ENCODE results near the gene TRIM44.
"Not testable (repeated sequence)": the region's sequence is repeated elsewhere in the genome, so short reads cannot be mapped to it uniquely, and the experiment has no call there.

TRIM44 gene

DNA sequence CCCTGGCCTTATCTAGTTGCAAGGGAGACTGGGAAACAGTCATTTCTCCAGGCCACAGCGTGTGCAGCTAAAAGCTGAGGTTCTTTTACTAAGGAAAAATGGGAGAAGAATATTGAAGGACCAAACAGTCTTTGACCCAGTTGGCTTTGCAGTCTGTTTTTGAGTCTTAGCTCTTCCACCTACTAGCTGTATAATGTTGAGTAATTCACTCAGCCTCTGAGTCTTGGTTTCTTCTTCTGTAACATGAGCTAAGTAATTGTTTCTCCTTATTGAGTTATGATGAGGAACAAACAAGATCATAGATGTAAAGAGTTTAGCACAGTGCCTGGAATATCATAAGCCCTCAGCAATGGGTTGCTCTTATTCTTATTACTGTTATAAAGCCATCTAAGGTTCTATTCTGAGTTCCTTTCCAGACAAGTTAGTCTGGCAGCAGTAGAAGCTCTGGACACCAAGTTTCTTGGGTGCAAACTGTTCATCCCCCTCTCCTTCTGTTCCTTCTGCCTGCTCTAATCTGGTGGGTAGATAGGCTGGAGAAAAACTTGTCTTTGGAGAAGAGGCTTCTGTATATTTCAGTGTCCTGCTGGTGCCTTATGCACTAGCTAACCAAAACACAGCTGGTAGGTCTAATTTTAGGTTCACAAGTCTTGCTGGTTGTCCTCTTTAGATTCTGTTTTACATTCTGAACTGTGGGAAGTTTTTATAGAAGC, 13.5 kb downstream of the TRIM44 start:
- DNase-seq = peak; percentile 16

DNA sequence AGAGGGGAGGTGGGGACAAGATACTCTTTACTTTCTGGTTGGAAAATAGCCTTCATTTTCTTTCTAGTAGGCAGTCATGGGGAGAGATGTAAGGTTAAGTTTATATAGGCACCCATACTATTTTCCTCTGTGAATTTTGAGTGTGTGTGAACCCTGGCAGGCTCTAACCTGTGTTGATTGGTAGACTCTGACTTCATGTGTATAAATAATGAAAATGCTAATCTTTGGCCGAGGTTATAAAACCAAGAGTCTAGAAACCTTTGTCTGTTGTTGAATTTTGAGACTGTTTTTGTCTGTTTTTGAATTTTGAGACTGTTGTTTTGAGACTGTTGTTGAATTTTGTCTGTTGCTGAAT, 14.0 kb downstream of the TRIM44 start:
- DNase-seq = no peak

GRCh38 chr11:35677904-35678303, 15.3 kb downstream of the TRIM44 start:
- DNase-seq = no peak

DNA sequence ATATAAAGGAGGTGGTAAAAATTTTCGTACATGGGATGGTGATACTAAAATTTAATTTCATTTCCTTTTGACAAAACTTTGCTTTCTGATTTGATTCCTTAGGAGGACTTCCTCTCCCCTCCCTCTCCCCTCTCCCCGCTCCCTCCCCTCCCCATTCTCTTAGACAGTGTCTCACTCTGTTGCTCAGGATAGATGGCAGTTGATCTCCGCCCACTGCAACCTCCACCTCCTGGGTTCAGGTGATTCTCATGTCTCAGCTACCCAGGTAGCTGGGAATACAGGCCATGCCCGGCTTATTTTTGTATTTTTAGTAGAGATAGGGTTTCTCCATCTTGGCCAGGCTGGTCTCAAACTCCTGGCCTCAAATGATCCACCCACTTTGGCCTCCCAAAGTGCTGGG, 15.9 kb downstream of the TRIM44 start:
- DNase-seq = no peak

- DNase-seq = no peak
These were observed 16.4 kb downstream of the TRIM44 start for GRCh38 chr11:35678975-35679374.

GRCh38 chr11:35680506-35680905, 17.9 kb downstream of the TRIM44 start:
- DNase-seq = no peak

DNA sequence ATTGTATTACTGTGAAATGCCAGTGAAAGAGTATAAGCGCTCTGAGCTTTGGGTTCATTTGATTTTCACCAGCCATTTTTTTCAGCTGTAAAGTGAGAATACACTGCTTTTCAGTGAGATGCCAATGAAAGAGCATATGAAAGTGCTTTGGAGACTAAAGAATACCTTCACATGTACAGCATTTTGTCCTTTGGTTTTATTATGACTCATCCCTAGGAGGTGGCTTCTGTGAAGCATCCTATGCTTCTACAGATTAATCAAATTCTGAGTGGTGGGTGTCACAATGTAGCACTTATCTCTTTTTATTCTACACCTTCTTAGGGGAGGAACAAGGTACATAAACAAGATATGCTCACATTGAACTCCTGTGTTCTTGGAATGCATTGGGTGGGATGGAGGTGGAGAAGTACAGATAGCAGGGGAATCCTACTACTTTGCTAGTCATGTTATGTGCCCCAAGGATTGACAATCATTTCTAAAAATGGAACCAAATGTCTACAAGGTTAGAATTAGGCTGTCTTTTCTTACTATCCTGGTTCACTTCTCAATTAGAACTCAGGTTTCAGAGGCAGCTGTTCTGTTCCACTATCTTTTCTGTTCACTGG, 18.7 kb downstream of the TRIM44 start:
- DNase-seq = no peak

- DNase-seq = no peak
These were observed 19.9 kb downstream of the TRIM44 start for GRCh38 chr11:35682230-35683173.

DNA sequence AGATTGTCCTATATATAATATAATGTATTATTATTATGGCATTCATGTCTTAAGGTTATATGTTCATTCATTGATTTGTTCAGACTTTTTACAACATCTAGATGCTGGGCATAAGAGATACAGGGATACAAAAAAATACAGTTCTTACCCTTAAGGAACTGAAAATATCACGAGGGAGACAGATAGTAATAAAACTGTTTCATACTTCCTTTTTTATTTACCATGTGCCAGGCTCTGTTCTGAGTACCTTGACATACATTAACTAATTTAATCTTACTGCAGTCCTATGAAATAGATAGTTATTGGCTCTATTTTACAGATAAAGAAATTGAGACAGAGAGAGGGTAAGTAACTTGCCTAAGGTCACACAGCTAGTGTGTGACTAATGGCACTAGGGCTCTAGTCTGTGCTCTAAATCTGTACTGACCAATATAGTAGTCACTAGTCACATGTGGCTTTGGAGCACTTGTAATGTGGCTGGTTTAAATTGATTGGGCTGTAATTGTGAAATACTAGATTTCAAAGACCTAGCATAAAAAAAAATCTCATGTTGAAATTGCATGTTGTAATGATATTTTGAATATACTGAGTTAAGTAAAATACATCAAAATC, 21.3 kb downstream of the TRIM44 start:
- no peak for DNase-seq

GRCh38 chr11:35688023-35688422, 25.4 kb downstream of the TRIM44 start:
- DNase-seq = no peak

- no peak for DNase-seq
These were observed 26.8 kb downstream of the TRIM44 start for GRCh38 chr11:35689081-35689996.

DNA sequence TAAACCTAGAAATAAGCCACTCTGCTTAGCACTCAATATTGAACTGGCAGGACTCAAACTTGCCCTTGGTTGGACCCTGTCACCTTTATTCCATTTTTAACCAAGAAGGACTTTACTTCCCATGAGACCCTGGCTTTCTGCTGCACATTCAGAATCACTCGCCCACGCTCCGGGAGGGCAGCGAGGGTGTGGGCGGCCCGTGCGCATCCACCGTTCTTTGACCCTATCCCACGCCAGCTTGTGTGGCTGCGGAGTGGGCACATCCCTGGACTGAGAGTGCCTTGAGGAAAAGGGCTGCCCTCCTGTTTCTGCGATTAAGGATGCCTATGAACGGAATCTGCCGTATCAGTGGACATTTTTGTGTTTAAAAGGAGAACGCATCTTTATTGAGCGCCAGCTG, 39.6 kb downstream of the TRIM44 start:
- no peak for DNase-seq

DNA sequence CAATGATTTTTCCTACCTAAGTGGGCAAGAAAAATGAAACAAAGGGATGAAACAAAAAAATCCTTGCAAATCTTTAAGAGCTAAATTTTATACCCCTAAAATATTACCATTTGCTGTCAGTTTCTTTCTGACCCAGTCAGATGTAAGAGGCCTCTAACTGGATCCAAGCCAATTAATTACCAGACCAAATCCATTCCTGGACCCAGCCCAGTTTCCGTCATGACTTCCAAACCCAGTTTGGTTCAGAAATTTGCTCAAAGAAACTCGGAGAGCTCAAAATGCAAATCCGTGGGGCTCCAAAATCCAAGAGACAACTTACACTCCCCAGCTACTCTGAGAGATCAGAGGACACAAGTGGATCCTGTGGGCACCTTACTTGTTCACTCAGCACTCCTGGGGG, 46.8 kb downstream of the TRIM44 start:
- DNase-seq = no peak

DNA sequence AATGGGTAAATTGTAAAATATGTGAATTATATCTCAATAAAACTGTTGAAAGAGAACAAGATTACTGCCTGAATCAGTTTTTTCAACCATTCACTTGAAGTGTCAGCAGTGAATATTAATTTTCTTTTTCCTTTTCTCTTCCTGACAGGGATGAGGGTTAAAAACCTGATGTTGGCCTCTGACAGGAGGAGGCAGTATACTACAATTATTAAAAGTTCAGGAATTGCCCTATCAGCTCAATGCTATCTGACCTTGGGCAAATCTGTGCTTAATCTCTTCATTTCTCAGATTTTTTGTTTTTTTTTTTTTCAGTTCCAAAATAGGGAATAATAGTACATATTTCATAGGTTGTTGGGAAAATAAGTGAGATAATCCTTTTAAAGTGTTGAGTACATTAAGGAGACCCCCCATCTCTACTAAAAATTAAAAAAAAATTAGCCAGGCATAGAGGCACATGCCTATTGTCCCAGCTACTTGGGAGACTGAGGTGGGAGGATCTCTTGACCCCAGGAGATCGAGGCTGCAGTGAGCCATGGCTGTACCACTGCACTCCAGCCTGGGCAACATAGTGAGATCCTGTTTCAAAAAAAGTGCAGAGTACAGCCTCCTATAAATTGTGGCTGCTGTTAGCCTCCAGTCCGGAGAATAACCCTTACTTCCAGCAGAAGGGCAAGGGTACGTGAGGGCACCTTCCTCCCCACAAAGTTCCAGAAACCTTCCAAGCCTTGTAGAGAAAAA, 48.8 kb downstream of the TRIM44 start:
- no peak for DNase-seq

- DNase-seq = no peak
These were observed 49.3 kb downstream of the TRIM44 start for GRCh38 chr11:35711924-35712323.

DNA sequence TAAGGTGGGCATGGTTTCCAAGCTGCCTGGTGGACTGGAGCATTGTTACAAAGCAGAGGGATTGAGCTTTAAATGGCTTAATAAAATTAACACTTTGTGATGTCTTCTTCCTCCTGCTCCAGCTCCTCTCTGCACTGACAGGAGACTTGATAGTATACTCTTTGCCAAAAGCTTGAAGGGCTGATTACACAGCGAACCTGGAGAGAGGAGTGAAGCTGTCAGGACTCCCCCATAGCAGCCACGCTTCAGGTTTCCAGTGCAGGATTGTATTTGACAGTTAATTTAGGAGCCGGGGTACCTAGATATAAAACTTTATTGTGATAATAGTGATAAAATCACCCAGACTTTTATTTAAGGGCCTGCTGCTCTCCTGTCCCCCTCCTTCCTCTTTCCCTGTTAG, 50.0 kb downstream of the TRIM44 start:
- DNase-seq = no peak

GRCh38 chr11:35714882-35715627, 52.5 kb downstream of the TRIM44 start:
- no peak for DNase-seq

GRCh38 chr11:35715677-35716076, 53.1 kb downstream of the TRIM44 start:
- DNase-seq = not testable (repeated sequence)

DNA sequence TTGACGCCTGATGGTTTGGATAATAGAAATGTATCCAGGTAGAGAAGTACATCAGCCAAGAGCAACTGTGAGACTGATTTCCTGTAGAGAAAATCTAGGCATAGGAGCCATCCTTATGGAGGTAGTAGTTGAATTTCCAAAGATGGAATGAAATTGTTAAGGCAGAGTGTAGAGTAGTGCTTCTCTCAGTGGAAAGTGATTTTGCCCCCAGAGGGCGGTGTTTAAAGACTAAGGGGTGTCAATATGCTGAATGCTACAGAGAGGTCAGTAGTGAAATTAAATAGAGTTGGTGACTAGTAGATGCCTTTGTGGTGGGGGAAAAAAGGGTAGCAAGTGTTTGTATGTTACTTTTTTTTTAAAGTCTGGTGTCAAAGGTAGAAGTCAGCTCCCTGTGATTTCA, 54.5 kb downstream of the TRIM44 start:
- no peak for DNase-seq

GRCh38 chr11:35717520-35717919, 54.9 kb downstream of the TRIM44 start:
- DNase-seq = no peak
